Dendritic cell treated with granulocyte-macrophage colony-stimulating factor and Interleukin-4, amounts not matched to agents 40 ng/mL and 50 ng/mL, for 4 days (primary cell): ENCODE data around the gene BABAM2.

Experiments used
- H3K27ac Mint-ChIP-seq: one replicate; pipeline ENCODE4 v1.8.0; 2022; ENCODE audit warnings: mild to moderate bottlenecking, mixed read lengths
- H3K27me3 Mint-ChIP-seq: one replicate; pipeline ENCODE4 v1.8.0; 2022; ENCODE audit warnings: mild to moderate bottlenecking, mixed read lengths
- H3K36me3 Mint-ChIP-seq: one replicate; pipeline ENCODE4 v1.8.0; 2022; ENCODE audit warnings: low read depth, mixed read lengths
- H3K4me1 Mint-ChIP-seq: one replicate; pipeline ENCODE4 v1.8.0; 2022; ENCODE audit warnings: low read depth, mixed read lengths
- H3K4me3 Mint-ChIP-seq: one replicate; pipeline ENCODE4 v1.8.0; 2022; ENCODE audit warnings: mild to moderate bottlenecking, moderate library complexity, mixed read lengths
- H3K9me3 Mint-ChIP-seq: one replicate; pipeline ENCODE4 v1.8.0; 2022; ENCODE audit warnings: mixed read lengths
- intact Hi-C: fragments of 100-400 bp; cut with micrococcal nuclease; formaldehyde crosslinking; loops from one replicate; pipeline ENCODE4 v1.15.0; 2022

Gene BABAM2

DNA sequence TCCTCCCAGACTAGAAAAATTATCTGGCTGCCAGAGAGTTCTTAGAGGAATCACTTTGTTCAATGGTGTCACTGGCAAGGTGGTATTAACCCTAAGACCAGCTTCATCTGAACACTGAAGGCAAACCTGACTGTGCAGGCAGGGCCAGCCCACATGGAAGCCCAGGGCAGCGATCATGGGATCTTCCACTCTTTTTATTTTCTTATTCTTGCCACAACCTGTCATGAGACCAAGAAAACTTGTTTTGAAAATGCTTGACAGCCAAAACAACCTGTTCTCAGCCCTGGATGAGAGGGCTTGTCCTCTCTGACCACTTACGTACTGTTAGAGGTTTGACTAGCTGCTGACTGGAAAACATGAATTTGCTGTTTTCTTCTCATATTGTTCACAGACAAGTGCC, 426.9 kb downstream of the BABAM2 start:
- Mint-ChIP-seq H3K27ac (no peak overlapping the region), H3K4me1 (peaks cover 27% of the 10 kb centered on the region), H3K27me3 (no peaks in the 10 kb centered on the region), H3K4me3 (no peak overlapping the region), H3K36me3 (peaks cover 5% of the 10 kb centered on the region), H3K9me3 (no peaks in the 10 kb centered on the region)
- intact Hi-C loops, result no loop called here

DNA sequence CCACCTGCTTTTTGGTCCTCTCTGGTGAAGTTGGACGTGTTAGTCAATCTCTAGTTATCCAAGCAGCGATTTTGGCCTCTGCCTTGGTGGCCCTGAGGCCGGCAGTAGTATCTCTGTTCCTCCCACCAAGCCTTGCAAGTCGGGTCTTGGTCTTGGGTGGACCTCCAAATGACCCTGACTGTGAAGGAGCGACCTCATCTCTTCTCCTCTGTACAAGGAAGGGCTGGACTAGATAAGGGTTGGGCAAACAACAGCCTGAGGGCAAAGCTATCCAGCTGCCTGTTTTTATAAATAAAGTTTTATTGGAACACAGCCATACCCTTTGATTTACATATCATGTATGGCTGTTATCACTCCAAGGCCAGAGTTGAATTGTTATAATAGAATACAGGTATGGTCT, 427.5 kb downstream of the BABAM2 start:
- no peak overlapping the region for H3K27ac Mint-ChIP-seq
- peaks cover 21% of the 10 kb centered on the region for H3K4me1 Mint-ChIP-seq
- intact Hi-C loops, result no loop called here
- H3K9me3 Mint-ChIP-seq, result no peaks in the 10 kb centered on the region
- no peaks in the 10 kb centered on the region for H3K27me3 Mint-ChIP-seq
- H3K36me3 Mint-ChIP-seq, result peaks cover 5% of the 10 kb centered on the region
- no peak overlapping the region for H3K4me3 Mint-ChIP-seq

DNA sequence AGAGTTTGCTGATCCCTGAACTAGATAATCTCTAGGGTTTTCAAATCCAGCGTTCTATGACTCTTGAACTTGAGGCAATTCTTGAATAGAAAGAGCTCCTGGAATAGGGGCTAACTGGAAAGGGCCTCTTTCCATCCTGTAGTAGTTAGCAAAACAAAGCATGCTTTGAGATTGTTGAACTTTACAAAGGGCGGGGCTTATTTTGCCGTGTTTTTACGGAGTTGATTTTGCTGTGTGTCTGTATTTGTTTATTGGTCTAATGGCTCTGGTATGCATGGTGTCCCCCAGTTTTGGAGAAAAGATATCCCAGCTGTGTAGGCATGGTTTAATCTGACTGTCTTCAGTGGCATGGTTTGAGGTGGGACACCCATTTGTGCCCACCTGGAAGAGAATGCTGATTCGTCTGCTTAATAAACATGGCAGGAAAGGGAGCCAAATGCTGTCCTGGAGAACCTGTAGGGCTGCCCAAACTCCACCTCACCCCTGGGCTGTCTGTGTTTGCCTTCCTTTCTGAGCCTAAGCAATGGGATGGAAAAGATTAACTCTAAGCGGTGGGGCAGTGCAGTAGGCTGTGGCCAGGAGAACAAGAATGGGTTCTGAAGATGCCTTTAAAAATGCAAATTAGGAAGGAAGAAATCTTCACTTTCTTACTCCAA, 428.1 kb downstream of the BABAM2 start:
- no peaks in the 10 kb centered on the region for H3K9me3 Mint-ChIP-seq
- H3K27ac Mint-ChIP-seq, result no peak overlapping the region
- no peaks in the 10 kb centered on the region for H3K27me3 Mint-ChIP-seq
- no peak overlapping the region for H3K4me3 Mint-ChIP-seq
- peaks cover 19% of the 10 kb centered on the region for H3K4me1 Mint-ChIP-seq
- H3K36me3 Mint-ChIP-seq, result peaks cover 5% of the 10 kb centered on the region
- intact Hi-C loops, result no loop called here

DNA sequence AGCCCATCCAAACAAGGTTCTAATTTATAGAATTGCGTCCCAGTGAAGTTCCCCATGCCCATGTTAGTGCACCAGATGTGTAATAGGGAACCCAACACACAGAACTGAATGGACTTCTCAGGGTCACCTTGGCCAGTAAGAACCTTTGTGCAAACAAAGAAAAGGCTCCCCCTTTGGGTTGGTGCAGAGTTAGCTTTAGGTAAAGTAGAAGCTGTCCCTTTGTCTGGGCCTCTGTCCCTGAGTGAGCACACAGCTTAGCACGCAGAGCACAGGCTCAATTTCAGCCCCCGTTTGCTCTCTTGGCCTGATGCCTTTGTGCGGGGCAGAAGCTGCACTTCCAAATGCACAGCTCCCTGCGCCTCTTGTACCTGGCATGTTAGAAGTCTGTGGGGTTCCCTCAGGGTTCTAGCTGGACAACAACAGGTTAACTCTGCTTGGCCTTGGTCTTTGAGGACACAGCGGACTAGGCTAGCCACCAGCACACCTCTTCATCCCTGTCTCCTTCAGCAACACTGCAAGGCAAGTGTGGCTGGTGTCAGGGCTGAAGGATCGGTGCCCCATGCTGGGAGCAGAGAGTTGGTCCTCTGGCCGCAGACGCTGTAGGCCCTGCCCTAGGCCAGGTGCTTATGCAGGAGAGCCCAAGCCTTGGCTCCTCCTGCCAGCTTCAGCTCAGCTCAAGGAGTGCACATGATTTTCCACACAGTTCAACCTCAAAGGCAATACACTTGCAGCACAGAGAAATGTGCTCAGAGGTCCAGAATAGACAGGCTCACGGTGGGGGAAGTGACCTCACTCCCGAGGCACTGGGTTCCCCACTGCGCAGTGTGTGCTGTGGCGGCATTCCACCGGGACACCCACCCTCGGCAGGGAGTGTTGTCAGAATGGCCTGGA, 428.8 kb downstream of the BABAM2 start:
- intact Hi-C loops, result no loop called here
- Mint-ChIP-seq H3K27me3 (no peaks in the 10 kb centered on the region), H3K4me3 (no peak overlapping the region), H3K4me1 (peaks cover 19% of the 10 kb centered on the region), H3K9me3 (no peaks in the 10 kb centered on the region), H3K36me3 (peaks cover 5% of the 10 kb centered on the region), H3K27ac (no peak overlapping the region)

DNA sequence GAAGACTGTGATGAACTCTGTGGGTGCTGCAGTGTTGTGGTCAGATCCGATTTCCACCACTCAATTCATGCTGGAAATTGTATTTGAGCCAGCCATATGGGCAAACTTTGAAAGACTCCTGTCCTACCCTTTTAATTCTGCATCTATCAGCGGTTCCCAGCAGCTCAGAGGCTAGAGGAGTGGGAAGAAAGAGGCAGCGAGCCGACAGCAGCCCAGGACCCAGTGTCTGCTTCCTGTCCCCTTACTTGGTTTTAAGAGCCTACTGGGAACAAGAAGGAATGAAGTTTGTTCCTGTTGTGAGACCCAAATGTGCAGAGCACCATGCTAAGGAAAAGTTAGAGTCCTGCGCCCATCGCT, 429.5 kb downstream of the BABAM2 start:
- no peak overlapping the region for H3K27ac Mint-ChIP-seq
- H3K27me3 Mint-ChIP-seq, result no peaks in the 10 kb centered on the region
- H3K36me3 Mint-ChIP-seq, result peaks cover 5% of the 10 kb centered on the region
- no peak overlapping the region for H3K4me3 Mint-ChIP-seq
- intact Hi-C loops, result no loop called here
- peaks cover 14% of the 10 kb centered on the region for H3K4me1 Mint-ChIP-seq
- no peaks in the 10 kb centered on the region for H3K9me3 Mint-ChIP-seq

DNA sequence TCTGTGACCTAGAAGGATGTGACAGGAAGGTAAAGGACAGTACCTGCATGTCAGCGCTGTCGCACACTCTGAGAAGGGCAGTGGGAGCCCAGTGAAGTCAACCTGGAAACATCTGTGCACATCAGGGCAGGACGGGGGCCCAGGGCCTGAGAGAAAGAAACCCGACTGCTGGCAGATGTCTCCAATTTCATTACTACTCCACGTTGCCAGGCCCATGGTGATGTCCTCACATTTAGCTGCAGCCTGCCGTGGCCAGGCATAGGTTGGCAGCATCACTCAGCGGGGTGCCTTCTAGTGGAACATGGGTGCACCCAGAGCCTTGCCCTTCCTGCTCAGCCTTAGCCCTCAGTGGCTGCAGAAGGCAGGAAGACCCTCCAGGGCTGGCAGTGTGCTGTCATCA, 429.8 kb downstream of the BABAM2 start:
- intact Hi-C loops, result no loop called here
- H3K9me3 Mint-ChIP-seq, result no peaks in the 10 kb centered on the region
- H3K27me3 Mint-ChIP-seq, result no peaks in the 10 kb centered on the region
- H3K27ac Mint-ChIP-seq, result no peak overlapping the region
- peaks cover 5% of the 10 kb centered on the region for H3K36me3 Mint-ChIP-seq
- H3K4me3 Mint-ChIP-seq, result no peak overlapping the region
- H3K4me1 Mint-ChIP-seq, result peaks cover 18% of the 10 kb centered on the region

DNA sequence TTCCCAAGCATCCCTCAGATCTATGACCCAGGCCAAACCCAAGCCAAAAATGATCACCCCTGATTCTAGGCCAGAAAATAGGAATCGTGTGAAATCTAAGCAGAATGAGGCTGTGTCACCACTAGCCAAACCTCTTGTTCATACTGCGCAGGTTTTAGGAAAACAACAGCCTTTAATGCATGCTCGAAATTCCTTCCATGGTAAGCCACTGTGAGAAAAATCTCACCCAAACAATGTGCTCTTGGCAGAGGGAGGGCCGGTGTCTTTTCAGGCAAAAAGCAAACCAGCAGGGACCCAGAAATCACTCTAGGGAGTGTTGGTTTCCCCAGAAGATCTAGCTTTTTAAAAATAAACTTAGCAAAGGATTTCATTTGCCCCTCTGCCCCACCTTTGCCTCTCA, 430.9 kb downstream of the BABAM2 start:
- Mint-ChIP-seq H3K27ac (no peak overlapping the region), H3K4me1 (peaks cover 28% of the 10 kb centered on the region), H3K36me3 (peaks cover 5% of the 10 kb centered on the region), H3K9me3 (no peaks in the 10 kb centered on the region), H3K4me3 (no peak overlapping the region), H3K27me3 (no peaks in the 10 kb centered on the region)
- intact Hi-C loops, result no loop called here

DNA sequence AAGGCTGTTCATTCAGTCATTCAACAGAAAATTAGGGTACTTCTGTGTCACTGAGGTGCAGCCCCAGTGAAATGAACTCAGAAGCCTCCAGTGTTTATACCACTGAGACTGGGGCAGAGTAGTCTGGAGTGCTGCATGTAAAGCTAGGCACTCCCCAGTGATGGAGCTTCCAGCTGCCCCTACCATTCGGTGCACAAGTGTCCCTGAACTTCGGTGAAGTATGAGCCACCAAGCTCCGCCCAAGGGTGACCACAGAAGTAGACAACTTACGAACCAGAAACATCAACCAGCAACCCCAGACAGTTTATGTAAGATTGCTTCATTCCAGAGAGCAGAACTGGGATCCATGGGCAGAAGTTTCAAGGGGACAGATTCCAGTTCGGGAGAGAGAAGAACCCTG, 431.5 kb downstream of the BABAM2 start:
- H3K4me3 Mint-ChIP-seq, result no peak overlapping the region
- no peak overlapping the region for H3K27ac Mint-ChIP-seq
- H3K9me3 Mint-ChIP-seq, result no peaks in the 10 kb centered on the region
- peaks cover 34% of the 10 kb centered on the region for H3K4me1 Mint-ChIP-seq
- H3K27me3 Mint-ChIP-seq, result no peaks in the 10 kb centered on the region
- peaks cover 5% of the 10 kb centered on the region for H3K36me3 Mint-ChIP-seq
- intact Hi-C loops, result no loop called here

DNA sequence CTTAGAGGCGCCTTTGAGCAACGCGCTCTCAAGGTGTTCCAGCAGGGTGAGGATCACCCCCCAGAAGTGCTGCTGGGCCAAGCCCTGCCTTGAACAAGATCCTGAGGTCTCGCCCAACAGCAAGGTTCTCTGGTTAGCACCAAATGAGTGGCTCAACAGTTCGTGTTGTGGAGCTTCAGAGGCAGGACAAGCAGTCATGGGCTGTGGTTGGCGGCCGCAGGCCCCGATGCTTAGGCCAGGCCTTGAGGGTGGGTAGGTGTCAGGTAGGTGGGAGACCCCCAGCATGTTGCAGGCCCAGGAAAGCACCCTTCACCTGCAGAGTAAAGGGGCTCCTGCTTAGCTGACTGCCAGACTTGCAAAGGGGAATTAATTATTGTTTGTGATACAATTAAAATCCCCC, 431.9 kb downstream of the BABAM2 start:
- intact Hi-C loops, result no loop called here

DNA sequence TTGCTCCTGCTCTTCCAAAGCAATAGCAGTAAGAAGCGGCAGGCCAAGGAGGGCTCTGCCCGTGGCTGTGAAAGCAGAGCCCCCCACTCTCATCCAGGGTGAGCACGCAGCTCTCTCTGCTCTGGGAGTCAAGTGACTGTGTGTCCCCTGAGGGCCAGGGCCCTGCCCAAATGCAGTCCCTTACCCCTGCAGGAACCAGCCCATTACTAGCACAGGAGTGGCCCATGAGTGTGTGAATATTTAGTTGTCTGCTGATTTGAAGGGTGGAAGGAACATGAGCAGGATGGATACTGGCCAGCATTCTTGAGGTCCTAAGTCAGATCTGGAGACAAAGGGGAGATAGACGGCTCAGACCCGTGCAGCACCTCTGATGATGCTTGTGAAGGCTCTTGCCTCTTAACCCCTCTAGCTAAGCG, 432.5 kb downstream of the BABAM2 start:
- Mint-ChIP-seq H3K9me3 (no peaks in the 10 kb centered on the region), H3K4me3 (no peak overlapping the region), H3K4me1 (peaks cover 42% of the 10 kb centered on the region), H3K27me3 (no peaks in the 10 kb centered on the region), H3K36me3 (peaks cover 13% of the 10 kb centered on the region), H3K27ac (no peak overlapping the region)
- intact Hi-C loops, result no loop called here

More for the DNA sequence above, 431.9 kb downstream of the BABAM2 start:
- H3K36me3 Mint-ChIP-seq, result peaks cover 8% of the 10 kb centered on the region
- H3K4me1 Mint-ChIP-seq, result peaks cover 38% of the 10 kb centered on the region
- no peaks in the 10 kb centered on the region for H3K9me3 Mint-ChIP-seq
- no peak overlapping the region for H3K27ac Mint-ChIP-seq
- H3K27me3 Mint-ChIP-seq, result no peaks in the 10 kb centered on the region
- no peak overlapping the region for H3K4me3 Mint-ChIP-seq

DNA sequence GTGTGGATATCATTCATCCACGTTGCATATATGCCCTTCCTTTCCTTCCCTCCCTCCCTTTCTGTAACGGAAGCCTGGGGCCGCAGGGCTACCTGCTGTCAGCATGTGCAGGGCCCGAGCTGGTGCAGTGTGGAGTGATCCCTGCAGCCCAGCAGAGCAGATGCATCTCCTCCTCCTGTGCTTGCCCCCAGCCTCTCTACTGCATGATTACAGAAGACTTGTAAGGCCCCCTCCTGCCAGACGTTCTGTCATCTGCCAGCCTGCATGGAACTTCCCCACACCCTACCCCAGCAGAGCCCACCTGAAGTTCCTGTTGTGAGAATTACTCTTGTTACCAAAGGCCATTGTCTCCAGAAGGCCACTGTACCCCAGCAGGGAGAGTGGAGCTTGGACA, 434.6 kb downstream of the BABAM2 start:
- no peaks in the 10 kb centered on the region for H3K9me3 Mint-ChIP-seq
- no peak overlapping the region for H3K27ac Mint-ChIP-seq
- no peak overlapping the region for H3K4me3 Mint-ChIP-seq
- intact Hi-C loops, result no loop called here
- no peaks in the 10 kb centered on the region for H3K27me3 Mint-ChIP-seq
- H3K36me3 Mint-ChIP-seq, result peaks cover 17% of the 10 kb centered on the region
- peaks cover 46% of the 10 kb centered on the region for H3K4me1 Mint-ChIP-seq

DNA sequence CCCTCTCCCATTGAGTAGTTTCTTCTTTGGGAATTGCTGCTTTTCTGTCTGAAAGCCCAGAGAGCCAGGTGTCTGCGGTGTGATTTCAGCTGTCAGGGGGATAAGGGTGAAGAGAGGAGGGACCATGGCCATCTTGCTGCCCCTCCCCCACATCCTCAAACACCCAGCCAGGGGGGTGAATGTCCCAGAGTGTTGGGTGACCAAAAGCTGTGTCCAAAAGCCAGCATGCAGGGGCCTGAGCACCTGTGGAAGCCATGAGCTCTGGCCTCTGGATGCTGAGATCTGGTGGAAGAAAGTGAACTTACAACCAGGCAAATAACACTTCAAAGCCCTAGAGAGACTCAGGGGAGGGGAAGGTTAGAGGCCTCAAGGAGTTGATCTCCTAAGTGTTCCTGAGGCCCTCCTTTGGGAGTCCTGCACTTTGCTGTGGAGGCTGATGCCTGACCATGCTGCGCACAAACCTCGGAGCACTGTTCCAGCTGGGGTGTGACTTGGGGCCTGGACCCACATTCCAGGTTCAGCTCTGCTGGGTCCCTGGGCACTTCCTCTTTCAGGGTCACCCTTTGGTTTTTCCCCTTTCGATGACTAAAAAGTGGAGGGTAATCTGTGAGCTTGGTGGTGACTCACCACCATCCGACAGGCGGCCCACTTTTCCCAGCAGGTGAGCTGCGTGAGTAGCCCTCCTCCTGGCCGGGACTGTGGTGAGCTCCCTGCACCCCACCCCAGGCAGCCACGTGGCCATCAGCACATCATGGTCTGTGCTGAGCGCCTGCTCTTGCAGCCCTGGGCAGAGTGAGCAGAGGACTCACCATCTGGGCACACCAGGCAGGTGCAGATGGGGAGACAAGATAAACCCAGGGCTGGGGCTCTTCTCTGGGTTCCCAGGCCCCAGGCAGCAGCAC, 435.3 kb downstream of the BABAM2 start:
- H3K4me1 Mint-ChIP-seq, result peaks cover 46% of the 10 kb centered on the region
- no peaks in the 10 kb centered on the region for H3K9me3 Mint-ChIP-seq
- no peaks in the 10 kb centered on the region for H3K27me3 Mint-ChIP-seq
- H3K27ac Mint-ChIP-seq, result no peak overlapping the region
- H3K36me3 Mint-ChIP-seq, result peaks cover 13% of the 10 kb centered on the region
- intact Hi-C loops, result no loop called here
- H3K4me3 Mint-ChIP-seq, result no peak overlapping the region

DNA sequence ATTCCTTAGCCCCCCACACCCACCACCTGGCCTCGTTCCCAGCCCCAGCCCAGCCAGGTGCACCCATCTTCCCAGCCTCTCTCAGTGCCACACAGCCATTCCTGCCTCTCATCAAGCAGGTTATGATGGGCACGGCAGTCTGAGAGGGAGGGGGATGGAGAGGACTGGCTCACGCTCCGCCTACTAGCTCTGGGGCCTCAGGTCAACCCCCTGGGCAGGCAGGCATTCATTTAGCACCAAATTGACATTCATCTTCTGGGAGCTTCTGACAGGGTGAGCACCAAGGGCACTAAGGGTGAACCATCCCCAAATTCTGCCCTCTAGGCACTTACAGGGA, 435.9 kb downstream of the BABAM2 start:
- Mint-ChIP-seq H3K4me1 (peaks cover 41% of the 10 kb centered on the region), H3K36me3 (peaks cover 13% of the 10 kb centered on the region), H3K27me3 (no peaks in the 10 kb centered on the region), H3K9me3 (no peaks in the 10 kb centered on the region), H3K27ac (no peak overlapping the region), H3K4me3 (no peak overlapping the region)
- intact Hi-C loops, result no loop called here

DNA sequence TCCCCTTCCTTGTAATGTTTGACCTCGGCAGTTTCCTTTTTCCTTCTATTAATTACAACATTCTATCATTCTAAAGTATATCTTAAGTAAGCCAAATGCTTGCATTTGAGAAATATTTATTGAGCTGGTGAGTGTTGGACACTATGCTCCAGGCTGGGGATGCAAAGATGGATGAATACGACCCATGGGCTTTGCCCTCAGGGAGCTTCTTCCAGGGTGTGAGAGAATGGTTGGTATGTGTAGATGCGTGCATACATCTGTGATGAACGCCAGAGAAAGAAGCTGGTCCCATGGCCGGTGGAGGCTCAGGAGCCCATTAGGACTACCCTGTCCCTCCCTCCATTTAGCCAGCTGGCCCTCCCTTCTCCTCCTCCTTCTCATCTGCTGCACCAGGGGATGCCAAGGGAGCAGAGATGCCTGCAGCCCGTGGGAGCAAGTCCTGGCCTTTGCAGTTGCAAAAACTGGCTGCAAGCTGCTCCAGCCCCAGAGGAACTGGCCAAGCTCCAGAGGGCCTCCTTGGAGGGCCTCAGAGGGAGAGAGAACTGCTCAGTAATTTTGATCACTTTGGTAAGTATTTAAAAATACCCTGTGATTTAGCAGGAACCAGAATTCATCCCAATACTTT, 436.5 kb downstream of the BABAM2 start:
- intact Hi-C loops, result no loop called here
- H3K9me3 Mint-ChIP-seq, result no peaks in the 10 kb centered on the region
- no peak overlapping the region for H3K4me3 Mint-ChIP-seq
- peaks cover 37% of the 10 kb centered on the region for H3K4me1 Mint-ChIP-seq
- peaks cover 13% of the 10 kb centered on the region for H3K36me3 Mint-ChIP-seq
- H3K27ac Mint-ChIP-seq, result no peak overlapping the region
- H3K27me3 Mint-ChIP-seq, result no peaks in the 10 kb centered on the region
